NCI-H2029 (cell line): ENCODE measurements around the gene SLC7A14.
"Not testable (repeated sequence)": the region's sequence is repeated elsewhere in the genome, so short reads cannot be mapped to it uniquely, and the experiment has no call there.

Source experiments
- DNase-seq: peaks from one replicate; lab custom pipeline; 2025; lab: John Stamatoyannopoulos, UW

The SLC7A14 gene

DNA sequence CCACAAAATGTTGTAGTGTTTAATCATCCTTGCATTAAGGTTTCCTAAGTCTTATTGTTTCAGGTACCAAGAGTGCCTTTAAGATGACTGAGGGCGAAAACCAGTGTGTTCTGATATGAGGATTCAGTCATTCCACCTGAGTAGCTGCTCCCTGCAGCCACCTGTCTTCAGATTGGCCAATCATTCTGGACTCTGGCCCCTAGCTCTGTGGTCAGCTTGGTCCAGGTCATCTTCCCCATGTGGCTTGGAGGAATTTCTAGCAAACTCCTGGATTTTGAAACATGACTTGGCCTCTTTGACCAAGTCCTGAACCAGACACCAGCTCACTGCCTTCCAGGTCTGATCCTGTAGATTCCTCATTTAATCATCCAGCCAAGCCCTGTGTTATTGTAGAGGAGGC lies 7.8 kb upstream of the SLC7A14 start:
- DNase-seq: no peak

DNA sequence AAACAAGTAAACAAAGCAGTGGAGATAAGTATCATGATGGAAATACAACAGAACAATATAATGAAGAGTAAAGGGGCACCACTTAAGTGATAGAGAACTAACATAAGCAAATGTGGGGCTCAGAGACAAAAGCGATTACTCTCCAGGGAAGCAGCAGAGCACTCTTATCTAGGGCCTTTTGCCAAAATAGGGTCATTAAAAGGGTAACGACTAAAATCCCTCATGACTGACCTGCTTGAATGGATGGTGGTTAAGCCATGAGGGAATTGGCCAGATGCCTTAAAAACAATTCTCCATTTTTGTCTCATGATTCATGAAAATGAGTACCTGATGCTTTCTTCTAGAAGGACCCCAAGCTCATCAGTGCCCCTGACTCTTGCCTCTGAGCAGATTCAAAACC lies 3.2 kb upstream of the SLC7A14 start:
- peak; percentile 80 for DNase-seq

DNA sequence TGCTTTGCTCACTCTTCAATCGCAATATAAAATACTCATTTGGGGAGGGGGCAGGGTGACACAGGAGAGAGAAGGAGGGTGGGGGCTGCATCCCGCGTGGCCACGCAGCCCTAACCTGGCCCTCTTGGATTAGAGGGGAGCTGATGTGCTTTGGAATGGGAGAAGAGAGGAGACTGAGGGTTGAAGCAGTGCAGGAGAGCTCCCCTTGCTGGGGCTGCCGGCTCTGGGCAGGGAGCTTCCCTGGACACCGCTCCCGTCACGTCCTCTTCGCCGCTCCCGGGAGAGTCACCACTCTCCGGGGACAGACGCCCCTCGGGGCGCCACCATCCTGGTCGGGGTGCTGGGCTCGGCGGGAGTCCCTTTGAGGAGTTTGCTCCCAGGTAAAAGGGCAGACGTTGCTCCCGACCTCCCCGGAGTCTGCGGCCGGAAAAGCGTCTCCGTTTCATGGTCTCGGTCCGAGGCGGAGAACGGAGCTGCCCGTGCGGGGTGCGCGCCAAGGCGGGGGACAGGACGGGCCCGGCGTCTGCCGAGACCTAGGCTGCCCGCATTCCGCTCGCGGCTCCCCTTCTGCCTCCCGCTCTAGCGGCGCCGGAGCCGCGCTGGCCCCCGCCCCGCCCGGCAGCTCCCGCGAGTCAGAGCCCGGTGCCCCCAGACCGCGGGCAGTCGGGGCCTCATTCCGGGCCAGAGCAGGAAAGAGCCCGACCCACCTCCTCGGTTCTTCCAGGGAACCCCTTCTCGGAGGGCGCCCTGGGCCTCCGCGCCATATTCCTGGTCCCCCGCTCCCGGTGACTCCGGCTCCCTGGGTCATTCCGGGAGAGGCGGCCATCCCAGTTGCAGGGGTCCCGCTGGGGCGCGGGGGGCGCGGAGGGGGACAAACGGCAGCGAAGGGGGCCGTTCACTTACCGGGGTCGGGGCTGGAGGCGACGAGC lies 603 bp downstream of the SLC7A14 start:
- no peak for DNase-seq

DNA sequence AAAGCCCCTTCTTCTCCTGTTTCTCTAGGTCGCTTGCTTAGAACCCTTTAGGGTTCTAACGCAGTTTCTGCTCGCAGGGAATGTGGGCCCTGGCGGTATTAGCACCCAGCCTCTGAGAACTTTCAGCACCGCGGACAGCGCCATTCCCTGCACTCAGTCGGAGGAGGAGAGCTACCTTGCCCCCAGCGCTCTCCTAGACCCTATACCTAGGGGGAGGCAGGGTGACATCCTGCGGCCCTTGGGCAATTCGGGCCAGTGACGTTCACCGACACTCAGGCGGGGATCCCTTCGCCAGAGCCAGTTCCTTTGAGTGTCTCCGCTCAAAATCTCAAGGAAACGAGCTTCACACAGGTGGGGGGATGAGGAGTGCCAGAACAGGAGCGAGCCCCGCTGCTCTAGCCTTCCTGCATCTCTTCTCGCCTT lies 1.3 kb downstream of the SLC7A14 start:
- no peak for DNase-seq

DNA sequence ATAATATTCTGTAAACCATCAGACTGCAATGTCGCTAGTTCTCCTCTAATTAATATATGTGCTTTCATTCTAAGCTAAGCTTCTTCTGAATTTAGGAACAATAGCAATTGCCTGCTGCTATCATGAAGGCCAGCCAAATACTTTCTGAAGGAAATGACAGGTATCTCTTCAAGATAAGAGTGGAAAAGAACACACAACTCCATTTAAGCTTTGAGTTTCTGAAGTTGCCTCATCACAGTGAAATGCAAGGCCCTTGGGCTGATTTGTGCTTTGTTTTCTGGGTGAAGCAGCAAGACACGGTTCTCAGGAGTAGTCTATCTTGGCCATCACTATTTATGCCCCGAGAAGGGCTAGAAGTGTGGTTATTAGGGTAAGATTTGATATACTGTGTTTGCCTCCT lies 6.2 kb downstream of the SLC7A14 start:
- no peak for DNase-seq

DNA sequence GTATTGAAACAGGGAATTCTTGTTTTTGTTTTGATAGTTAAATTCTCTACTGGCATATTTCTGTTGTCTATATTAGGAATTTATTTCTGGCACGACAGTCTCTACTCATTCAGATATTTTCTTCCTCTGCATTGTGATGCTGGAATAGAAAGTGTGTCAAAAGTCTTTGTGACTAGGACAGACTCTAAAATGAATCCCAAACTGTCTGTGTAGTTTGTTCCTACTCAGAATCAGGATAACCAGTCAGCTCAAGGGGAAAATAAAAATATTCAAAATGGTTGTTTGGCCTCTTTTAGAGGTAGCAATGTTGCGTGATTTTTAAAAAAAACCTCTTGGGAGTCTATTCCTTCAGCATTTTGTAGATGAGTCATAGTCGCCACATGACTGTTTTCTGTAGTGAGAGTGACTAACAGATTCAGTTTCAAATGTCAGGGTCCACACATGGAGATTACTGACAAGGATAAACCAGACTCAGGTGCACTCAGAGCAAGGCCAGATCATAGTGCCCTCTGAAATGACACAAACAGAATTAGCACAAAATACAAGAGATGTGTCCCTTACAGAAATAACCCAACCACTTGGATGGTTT lies 13.1 kb downstream of the SLC7A14 start:
- no peak for DNase-seq

DNA sequence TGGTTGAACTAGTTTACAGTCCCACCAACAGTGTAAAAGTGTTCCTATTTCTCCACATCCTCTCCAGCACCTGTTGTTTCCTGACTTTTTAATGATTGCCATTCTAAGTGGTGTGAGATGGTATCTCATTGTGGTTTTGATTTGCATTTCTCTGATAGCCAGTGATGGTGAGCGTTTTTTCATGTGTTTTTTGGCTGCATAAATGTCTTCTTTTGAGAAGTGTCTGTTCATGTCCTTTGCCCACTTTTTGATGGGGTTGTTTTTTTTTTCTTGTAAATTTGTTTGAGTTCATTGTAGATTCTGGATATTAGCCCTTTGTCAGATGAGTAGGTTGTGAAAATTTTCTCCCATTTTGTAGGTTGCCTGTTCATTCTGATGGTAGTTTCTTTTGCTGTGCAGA lies 18.3 kb downstream of the SLC7A14 start:
- not testable (repeated sequence) for DNase-seq

DNA sequence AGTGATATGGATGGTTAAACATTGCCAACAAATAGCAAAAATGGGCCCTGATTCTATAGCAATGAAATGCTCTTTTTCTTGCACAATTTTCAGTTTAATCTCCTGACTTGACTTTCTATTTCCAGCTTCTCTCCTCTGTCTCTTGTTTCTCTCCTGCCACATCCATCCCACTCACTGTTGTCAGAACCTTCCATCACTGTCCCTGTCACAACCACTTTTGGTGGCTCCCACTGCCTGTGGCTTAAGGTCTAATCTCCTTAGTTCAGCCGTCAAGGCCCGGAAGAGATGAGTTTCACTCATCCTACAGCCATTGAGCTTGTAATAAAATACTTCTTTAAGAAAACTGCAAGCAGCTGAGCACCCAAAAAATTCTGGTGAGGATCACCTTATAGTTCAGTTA lies 19.5 kb downstream of the SLC7A14 start:
- no peak for DNase-seq

DNA sequence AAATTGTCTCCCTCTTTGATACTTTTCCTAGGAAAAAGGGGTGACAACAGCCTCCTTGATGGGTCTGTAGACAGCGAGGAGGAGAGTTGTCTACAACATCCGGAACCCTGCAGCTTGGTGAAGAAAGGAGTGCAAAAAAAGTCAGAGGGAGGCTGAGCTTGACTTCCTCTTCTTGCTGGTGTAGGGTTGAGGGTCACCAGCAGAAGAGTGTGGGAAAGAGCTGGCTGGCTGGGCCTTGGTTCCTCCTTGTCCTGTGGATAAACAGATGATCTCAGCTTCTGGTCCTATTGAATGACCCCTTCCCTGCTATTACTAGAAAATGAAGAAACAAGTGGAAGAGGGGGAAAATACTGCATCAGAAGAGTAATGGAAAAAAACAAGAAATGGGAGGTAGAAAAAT lies 20.4 kb downstream of the SLC7A14 start:
- no peak for DNase-seq

DNA sequence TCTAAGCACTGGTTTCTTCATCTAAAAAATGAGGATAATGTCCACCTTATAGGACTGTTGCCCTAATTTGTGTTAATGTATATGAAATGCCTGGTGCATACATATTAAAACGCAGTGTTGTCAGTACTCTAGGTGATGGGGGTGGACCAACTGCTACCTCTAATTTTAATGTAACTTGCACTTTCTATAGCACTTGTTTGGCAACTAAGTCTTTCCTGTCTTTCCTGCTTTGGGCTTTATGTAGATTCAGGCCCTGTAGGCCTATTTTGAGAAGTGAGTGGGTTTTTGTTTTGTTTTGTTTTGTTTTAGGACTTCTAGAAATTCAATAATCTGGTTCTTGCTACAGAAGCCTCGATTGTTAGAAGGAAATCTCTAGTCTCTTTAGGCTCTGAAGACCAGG lies 21.2 kb downstream of the SLC7A14 start:
- no peak for DNase-seq

DNA sequence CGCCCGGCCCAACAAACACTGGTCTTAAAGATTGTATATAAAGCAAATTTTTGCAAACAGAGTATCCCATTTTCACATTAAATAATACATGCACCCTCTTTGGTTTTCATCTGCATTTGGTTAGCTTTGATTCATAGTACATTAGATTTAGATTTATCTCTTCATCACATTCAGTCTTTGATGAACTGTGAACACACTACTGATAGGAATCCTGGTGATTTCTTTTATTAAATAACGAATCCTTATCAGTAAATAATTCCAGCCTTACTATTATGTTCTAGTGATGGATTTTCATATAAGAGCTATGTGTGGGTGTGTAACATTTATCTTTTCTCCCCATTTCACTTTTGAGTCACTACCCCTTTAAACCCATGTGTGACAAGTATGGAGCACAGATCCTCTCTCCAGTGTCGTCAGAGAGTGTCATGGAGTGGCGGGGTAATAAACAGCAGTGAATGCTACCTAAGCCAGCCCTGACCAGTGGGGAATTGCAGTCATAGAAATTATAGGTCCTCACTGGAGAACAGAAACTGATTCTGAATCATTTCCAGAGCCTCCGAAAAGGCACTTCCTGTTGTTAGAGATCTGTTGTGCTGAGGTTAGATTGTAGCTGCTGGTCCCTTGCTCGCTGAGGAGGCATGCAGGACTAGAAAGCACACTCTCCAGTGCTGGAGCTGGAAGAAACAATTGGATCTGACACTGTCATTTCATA lies 22.0 kb downstream of the SLC7A14 start:
- peak; percentile 51 for DNase-seq

DNA sequence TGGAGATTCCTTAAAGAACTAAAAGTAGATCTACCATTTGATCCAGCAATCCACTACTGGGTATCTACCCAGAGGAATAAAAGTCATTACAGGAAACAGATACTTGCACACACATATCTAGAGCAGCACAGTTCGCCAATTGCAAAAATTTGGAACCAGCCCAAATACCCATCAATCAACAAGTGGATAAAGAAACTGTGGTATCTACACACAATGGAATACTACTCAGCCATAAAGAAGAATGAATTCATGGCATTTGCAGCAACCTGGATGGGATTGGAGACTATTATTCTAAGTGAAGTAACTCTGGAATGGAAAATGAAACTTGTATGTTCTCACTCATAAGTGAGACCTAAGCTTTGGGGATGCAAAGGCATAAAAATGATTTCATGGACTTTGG lies 23.8 kb downstream of the SLC7A14 start:
- DNase-seq: no peak

DNA sequence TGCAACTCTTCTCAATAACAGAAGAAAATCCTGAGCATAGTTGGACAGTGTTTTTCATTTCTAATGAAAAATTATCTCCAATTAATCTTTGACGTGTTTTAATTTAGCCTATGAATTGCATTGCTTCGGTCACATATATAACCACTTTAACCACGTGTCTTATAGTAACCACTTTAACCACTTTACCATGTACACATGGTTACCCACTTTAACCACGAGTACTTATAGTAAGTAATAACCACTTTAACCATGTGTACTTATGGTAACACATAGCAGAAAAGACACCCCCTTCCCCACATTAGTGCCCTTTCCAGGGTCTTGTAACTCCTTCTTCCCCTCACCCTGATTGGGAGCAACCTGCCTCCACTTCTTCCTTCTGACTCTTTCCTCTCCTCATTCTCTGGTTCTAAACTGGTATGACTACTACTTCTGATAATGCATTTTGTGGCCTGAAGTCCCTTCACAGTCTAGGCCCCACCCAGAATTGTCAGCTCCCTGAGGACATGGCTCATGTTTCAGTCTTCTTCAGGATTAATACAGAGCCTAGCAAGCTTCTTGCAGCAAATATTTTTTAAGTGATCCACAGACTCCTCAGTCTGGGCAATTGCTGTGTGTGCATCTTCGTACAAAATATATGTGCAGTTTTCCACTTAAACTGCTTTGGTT lies 25.0 kb downstream of the SLC7A14 start:
- DNase-seq: no peak

DNA sequence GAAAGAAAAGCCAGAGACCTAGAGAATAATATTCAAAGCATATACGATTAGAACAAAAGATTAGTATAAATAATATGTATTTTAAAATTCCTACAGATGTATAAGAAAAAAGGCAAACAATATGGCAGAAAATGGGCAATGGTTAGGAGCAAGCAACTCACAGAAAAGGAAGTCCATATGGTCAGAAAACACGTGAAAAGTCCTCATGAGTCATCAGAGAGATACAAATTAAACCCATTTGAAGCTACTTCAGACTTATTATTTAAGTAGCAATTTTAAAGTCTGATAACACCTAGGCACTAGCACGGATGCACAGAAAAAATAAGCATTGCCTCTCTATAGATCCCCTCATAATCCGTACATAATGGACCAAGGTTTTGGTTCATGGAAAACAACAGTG lies 25.6 kb downstream of the SLC7A14 start:
- DNase-seq: no peak

DNA sequence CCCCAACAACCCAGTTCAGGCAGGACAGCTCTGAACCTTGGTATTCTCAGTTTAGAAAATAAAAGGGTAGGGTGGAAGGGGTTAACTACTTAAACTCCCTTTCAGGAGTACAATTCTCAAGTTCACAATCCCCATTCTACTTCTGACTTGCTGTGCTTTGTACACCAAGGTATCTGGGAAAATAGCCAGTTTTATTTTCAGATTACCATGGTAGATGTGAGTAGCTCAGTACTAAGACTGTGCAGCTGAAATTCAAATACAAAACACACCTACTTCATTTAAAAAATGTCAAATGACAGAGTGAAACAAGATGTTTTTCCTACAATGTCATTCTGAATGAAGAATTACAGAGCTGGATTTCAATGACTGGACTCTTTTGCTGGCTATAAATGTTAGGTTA lies 27.4 kb downstream of the SLC7A14 start:
- no peak for DNase-seq

DNA sequence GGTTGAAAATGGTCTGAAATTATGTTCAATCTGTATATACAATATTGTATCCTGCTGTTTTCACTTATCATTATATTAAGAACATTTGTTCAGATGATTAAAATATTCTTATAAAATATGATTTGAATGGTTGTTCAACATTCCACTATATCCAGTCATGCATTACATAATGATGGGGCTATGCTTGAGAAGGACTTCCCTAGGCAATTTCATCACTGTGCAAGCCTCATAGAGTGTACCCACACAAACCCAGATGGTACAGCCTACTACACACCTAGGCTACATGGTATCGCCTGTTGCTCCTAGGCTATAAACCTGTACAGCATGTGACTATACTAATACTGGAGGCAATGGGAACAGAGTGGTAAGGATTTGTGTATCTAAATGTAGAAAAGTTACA lies 30.5 kb downstream of the SLC7A14 start:
- DNase-seq: no peak

DNA sequence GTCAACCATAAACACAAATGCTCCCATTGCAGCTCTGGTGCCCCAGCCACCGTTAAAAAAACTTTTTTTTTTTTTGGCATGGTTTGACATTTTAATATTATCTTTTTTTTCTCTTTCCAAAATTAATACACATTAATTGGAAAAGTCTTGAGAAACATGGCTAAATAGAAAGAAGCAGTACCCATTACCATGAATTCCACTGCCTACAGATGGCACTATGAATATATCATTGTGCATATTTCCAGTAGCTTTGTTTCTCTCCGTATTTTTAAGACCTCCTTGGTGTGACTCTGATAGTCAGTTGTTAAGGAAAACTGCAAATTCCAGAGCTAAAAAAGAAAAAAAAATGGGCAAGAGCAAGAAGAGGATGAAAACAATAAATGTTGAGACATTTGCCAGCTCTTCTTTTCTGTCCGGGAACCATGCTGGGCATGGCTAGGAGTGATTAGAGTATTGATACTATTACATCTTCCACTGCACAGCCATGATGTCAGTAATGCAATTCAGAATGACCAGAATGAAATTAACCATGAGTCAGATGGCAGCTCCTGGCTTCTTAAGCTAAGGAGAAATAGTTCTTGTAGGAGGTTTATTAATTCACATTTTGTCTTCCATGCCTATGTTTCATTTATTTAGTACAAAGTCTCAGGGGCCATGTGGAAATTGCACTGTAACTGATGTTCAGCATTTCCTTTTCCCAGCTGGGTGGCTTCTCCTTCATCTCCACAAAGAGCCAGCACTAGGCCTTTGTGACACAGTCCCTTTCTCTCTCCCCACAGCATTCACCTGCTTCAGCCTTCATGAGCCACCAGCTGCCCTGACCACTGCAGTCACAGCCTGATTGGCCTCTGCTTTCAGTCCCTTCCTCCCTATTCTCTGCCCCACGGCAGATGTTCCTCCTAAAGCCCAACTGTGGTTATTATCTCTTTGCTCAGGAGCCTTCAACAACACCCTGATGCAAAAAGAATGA lies 31.8 kb downstream of the SLC7A14 start:
- DNase-seq: no peak

DNA sequence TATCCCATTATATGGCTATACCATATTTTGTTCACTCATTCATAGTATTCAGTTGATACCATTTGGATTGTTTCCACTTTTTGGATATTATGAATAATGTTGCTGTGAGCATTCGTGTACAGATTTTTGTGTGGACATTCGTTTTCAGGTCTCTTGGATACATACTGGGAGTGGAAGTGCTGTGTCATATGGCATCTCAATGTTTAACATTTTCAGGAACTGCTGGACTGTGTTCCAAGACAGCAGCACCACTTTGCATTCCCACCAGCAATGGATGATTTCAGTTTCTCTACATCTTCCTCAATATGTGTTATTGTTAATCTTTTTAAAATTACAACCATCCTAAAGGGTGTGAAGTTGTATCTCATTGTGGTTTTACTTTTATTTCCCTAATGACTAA lies 34.6 kb downstream of the SLC7A14 start:
- no peak for DNase-seq

DNA sequence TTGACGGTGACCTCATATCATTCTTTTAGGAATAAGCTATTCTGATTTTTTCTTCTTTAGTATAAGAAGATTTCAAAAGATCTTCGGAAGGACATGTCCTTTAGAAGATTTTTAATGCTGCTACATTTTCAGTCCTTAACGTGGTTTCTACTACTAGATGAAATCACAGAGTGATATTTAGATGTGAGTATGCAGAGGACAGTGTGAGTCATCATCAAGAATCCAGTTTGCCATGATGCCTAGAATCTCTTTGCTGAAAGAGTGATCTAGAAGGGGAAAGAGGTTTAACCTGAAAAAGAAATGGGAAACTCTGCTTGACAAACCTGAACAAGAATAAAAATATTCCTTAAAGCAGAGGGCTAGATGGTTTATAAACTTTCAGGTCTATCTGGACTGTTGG lies 43.2 kb downstream of the SLC7A14 start:
- no peak for DNase-seq

DNA sequence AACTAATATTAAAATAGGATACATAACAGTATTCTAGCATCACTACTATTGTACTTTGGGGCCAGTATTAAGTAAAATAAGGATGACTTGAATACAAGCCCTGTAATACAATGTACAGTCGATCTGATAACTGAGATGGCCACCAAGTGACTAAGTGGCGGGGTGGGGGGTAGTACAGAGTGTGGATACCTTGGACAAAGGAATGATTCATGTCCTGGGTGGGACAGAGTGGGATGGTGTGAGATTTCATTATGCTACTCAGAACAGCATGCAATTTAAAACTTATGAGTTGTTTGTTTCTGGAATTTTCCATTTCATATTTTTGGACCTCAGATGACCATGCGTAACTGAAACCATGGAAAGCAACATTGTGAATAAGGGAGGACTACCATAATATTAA lies 46.0 kb downstream of the SLC7A14 start:
- DNase-seq: no peak

DNA sequence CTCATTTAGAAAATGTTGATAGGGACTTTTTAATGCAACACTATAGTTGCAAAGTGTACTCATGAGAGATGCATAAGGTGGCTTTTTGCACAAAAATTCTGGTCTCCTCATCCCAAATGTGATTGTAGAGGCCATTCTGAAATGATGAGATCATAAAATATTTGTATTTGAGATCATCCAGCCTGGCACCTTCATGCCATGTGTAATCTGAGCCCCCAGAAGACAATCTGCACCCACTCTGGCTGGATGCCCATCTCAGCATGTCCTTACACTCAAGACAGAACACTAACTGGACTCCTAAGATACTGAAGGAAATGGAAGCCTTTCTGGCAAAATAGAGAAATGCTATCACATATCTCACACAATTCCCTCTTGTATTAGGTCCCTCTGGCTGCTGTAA lies 49.2 kb downstream of the SLC7A14 start:
- peak; percentile 47 for DNase-seq
